ENCODE measurements around the gene RNF40.
A peak's percentile ranks its signal among the peaks of the same experiment; 100 is the strongest.

The RNF40 gene

GRCh38 chr16:30762991-30763725 is 1.0 kb downstream of the RNF40 start:
- no peak for DNase-seq (ENCODE audit: low read depth in 2 of 2)

DNA sequence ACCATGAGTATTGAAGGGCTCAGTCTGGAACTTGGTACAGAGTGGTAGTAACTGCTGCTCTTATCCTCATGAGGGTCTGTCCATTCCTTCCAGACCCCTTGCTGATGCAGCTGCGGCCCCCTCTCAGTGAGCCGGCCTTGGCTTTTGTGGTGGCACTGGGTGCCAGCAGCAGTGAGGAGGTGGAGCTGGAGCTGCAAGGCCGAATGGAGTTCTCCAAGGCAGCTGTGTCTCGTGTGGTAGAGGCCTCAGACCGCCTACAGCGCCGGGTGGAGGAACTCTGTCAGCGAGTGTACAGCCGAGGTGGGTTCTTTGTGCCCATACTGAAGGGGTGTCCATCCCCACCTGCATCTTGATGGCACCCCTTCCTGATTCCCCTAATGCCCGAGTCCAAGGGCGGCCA is 2.0 kb downstream of the RNF40 start:
- no peak for DNase-seq (ENCODE audit: low read depth in 2 of 2)

- no peak for DNase-seq (ENCODE audit: low read depth in 2 of 2)
Measured at GRCh38 chr16:30764816-30765465, 2.8 kb downstream of the RNF40 start.

GRCh38 chr16:30766206-30766932 is 4.2 kb downstream of the RNF40 start:
- no peak for DNase-seq (ENCODE audit: low read depth in 2 of 2)

DNA sequence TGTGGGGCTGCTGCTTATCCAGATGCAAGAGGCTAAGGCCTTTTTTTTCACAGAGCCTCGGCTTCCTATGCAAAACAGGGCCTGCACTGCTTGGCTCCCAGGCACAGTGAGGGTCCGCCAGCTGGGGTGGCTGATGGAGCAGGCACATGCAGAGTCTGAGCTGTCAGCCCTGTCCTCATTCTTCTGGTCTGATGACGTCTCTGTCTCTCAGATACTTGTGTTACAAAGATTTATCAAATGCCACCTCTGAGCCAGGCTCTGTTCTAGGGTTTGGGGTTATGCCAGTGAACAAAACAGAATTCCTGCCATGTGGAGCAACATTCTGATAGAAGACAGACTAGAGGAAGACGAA is 4.8 kb downstream of the RNF40 start:
- no peak for DNase-seq (ENCODE audit: low read depth in 2 of 2)

- no peak for DNase-seq (ENCODE audit: low read depth in 2 of 2)
Measured at GRCh38 chr16:30767767-30768465, 5.8 kb downstream of the RNF40 start.

DNA sequence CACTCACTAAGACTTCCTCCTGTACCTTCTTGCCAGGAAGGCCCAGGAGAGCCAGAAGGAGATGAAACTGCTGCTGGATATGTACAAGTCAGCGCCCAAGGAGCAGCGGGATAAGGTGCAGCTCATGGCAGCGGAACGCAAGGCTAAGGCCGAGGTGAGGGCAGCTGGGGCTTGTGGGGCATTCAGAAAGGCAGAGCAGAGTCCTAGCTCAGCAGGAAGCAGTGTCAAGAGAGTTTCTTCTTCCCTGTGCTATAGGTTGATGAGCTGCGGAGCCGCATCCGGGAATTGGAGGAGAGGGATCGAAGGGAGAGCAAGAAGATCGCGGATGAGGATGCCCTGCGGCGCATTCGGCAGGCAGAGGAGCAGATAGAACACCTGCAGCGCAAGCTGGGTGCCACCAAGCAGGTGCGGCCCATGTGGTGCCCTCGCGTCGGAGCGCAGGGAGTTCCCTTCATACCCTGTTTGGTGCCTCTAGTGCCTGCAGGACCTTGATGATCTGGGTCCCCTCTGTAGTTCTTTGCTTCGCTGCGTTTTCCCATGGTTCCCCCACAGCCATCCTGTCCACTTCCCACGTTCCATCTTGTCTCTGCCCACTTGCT is 6.6 kb downstream of the RNF40 start:
- DNase-seq (ENCODE audit: low read depth in 2 of 2), result no peak

DNA sequence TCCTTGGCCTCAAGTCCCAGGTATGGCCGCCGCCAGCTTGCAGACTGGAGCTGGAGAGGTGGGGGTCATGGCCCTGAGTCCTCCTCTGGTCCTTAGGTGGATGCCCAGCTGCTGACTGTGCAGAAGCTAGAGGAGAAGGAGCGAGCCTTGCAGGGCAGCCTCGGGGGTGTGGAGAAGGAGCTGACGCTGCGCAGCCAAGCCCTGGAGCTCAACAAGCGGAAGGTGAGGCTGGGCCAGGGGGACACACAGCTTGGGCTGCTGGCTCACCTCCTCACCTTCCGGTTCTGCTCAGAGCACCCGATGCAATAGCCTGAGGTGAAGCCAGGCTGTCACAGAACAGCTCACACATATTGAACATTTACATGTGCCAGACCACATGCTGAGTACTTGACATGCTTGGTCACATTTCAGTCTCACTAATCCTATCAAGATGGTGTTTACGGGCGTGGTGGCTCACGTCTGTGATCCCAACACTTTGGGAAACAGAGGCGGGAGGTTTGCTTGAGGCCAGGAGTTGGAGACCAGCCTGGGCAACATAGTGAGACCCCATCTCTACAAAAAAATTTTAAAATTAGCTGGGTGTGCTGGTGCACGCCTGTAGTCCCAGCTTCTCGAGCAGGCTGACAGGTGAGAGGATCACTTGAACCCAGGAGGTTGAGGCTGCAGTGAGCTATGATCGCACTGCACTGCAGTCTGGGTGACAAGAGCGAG is 7.4 kb downstream of the RNF40 start:
- no peak for DNase-seq (ENCODE audit: low read depth in 2 of 2)

DNA sequence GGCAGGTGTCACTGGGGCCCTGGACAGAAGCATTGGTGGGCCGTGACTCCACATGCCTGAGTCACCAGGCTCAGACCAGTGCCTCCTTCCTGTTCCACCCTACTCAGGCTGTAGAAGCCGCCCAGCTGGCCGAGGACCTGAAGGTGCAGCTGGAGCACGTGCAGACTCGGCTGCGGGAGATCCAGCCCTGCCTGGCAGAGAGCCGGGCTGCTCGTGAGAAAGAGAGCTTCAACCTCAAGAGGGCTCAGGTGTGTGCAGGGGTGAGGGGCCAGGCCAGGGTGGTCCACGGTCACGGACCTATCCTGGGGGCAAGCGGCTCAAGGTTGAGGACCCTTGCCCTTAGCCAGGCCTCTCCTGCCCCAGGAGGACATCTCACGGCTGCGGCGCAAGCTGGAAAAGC is 9.6 kb downstream of the RNF40 start:
- DNase-seq (ENCODE audit: low read depth in 2 of 2), result no peak

GRCh38 chr16:30773826-30774225 is 11.7 kb downstream of the RNF40 start:
- DNase-seq (ENCODE audit: low read depth in 2 of 2), result no peak

DNA sequence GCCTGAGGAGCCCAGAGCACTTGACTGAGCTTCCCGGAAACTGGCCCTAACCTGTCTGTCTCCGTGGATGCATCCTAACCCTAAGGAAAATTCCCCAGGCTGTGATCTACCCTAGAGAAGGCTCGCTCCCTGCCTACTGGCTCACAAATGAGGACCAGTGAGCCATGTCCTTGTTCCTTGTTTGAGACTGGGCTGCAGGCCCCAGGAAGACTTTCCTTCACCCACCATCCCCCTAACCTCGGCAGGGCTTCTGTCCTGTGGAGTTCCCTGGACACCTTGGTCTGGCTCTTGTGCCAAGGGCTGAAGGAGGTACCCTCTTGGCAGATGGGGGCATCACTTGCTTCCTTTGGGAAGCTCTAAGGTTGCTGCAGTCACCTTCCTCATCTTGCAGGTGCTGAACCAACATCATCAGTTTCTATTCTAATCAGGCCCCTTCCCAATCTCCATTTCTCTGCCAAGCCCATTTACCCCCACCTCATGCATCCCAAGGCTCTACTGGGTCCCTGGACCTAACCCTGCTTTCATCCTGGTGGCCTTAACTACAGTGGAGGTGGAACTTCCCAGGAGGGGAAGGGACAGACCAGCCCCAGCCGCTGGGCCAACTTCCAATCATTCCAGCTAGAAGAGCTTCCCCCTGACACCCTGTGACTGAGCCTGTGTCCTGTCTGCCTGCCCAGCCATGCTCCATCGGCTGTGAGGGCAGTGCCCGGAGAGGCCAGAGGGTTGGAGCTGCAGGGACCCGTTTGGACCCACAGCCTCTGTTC is 12.4 kb downstream of the RNF40 start:
- DNase-seq (ENCODE audit: low read depth in 2 of 2), result no peak

DNA sequence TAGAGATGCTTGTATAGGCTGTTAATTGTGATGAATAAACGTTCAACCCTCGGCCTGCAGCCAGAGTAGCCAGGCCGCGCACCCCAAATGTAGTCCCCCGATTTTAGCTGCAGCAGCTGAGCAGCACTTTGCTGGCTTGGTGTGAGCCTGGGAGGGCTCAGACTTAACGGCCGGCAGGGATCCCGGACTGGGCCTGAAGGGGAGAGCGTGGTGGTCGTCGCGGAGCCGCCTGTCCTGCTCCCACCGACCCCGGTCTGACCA is 12.9 kb downstream of the RNF40 start:
- no peak for DNase-seq (ENCODE audit: low read depth in 2 of 2)

GRCh38 chr16:30775392-30776188 is 13.5 kb downstream of the RNF40 start:
- peak; percentile 52 to 56 for DNase-seq (ENCODE audit: low read depth in 2 of 2)

GRCh38 chr16:30777591-30778297 is 15.6 kb downstream of the RNF40 start:
- no peak for DNase-seq (ENCODE audit: low read depth in 2 of 2)

- DNase-seq (ENCODE audit: low read depth in 2 of 2), result no peak
Measured at GRCh38 chr16:30778549-30779244, 16.6 kb downstream of the RNF40 start.

- no peak for DNase-seq (ENCODE audit: low read depth in 2 of 2)
Measured at GRCh38 chr16:30779596-30779995, 17.5 kb downstream of the RNF40 start.

- no peak for DNase-seq (ENCODE audit: low read depth in 2 of 2)
Measured at GRCh38 chr16:30780021-30780420, 17.9 kb downstream of the RNF40 start.

GRCh38 chr16:30780549-30780948 is 18.4 kb downstream of the RNF40 start:
- DNase-seq (ENCODE audit: low read depth in 2 of 2), result no peak

Measured in stimulated activated CD8-positive, alpha-beta memory T cell treated with anti-CD3 and anti-CD28 coated beads, Interleukin-2, amount 100 ng/mL, for 48 hours (primary cell).